Measurements from ENCODE around the gene AKR1E2.

The AKR1E2 gene

GRCh38 chr10:4802711-4803487 lies 23.1 kb upstream of the AKR1E2 start:
- ChIA-PET CTCF (interaction anchor here (0.7 to 2.5 kb wide), 5 partner anchors 10 to 1610 kb away, joined by 3 to 22 read pairs (median 3); no protein-coding TSS in a partner anchor), POLR2A (no interaction called here)
- DNase-seq (ENCODE audit: low read depth, low spot score), result no peak
- no peak overlapping the region for H3K4me3 ChIP-seq (ENCODE audit: low read depth, low read length)
- no peak for TF ChIP-seq CTCF (IDR thresholded peaks at IDR 0.05; ENCODE audit: insufficient read depth, low read length, missing control alignments)

- POLR2A ChIA-PET, result no interaction called here
These were observed 22.2 kb upstream of the AKR1E2 start for GRCh38 chr10:4803822-4804221.

GRCh38 chr10:4804465-4804864 lies 21.5 kb upstream of the AKR1E2 start:
- TF ChIP-seq CTCF (IDR thresholded peaks at IDR 0.05; ENCODE audit: insufficient read depth, low read length, missing control alignments), result no peak
- DNase-seq (ENCODE audit: low read depth, low spot score), result no peak
- CTCF ChIA-PET, result interaction anchor here (2.5 kb wide), 1 partner anchor 9 kb away, joined by 22 read pairs; no protein-coding TSS in a partner anchor
- POLR2A ChIA-PET, result no interaction called here
- H3K4me3 ChIP-seq (ENCODE audit: low read depth, low read length), result no peak overlapping the region

More at GRCh38 chr10:4803822-4804221, 22.2 kb upstream of the AKR1E2 start:
- no peak for TF ChIP-seq CTCF (IDR thresholded peaks at IDR 0.05; ENCODE audit: insufficient read depth, low read length, missing control alignments)
- DNase-seq (ENCODE audit: low read depth, low spot score), result no peak
- no peak overlapping the region for H3K4me3 ChIP-seq (ENCODE audit: low read depth, low read length)
- CTCF ChIA-PET, result interaction anchor here (0.9 to 2.5 kb wide), 3 partner anchors 10 to 1611 kb away, joined by 3 to 22 read pairs (median 3); no protein-coding TSS in a partner anchor

GRCh38 chr10:4806534-4806933 lies 19.5 kb upstream of the AKR1E2 start:
- H3K4me3 ChIP-seq (ENCODE audit: low read depth, low read length), result no peak overlapping the region
- CTCF ChIA-PET, result interaction anchor here (0.6 kb wide), 1 partner anchor 9 kb away, joined by 3 read pairs; no protein-coding TSS in a partner anchor
- TF ChIP-seq CTCF (IDR thresholded peaks at IDR 0.05; ENCODE audit: insufficient read depth, low read length, missing control alignments), result no peak
- DNase-seq (ENCODE audit: low read depth, low spot score), result no peak
- POLR2A ChIA-PET, result no interaction called here

- ChIA-PET POLR2A (no interaction called here), CTCF (interaction anchor here (1.5 kb wide), 1 partner anchor 12 kb away, joined by 4 read pairs; no protein-coding TSS in a partner anchor)
- H3K4me3 ChIP-seq (ENCODE audit: low read depth, low read length), result no peak overlapping the region
- TF ChIP-seq CTCF (IDR thresholded peaks at IDR 0.05; ENCODE audit: insufficient read depth, low read length, missing control alignments), result no peak
- DNase-seq (ENCODE audit: low read depth, low spot score), result peak; percentile 26
These were observed 18.1 kb upstream of the AKR1E2 start for GRCh38 chr10:4807761-4808507.

GRCh38 chr10:4809156-4809555 lies 16.9 kb upstream of the AKR1E2 start:
- TF ChIP-seq CTCF (IDR thresholded peaks at IDR 0.05; ENCODE audit: insufficient read depth, low read length, missing control alignments), result no peak
- no peak overlapping the region for H3K4me3 ChIP-seq (ENCODE audit: low read depth, low read length)
- CTCF ChIA-PET, result interaction anchor here (1.5 kb wide), 1 partner anchor 11 kb away, joined by 4 read pairs; no protein-coding TSS in a partner anchor
- no peak for DNase-seq (ENCODE audit: low read depth, low spot score)
- POLR2A ChIA-PET, result no interaction called here
